Frontal cortex (tissue), 4 donors: ENCODE measurements around the gene TFAM. TPM values are rescaled to one million over a fixed set of nuclear protein-coding genes. Genes with fewer than 3 reads are reported as not detected.

ENCODE experiments used
- DNase-seq, 2 donors: peaks; one replicate each; pipeline ENCODE4 v3.0.0; 2012; ENCODE audit warnings: low spot score in 2 of 2
- FAIRE-seq: peaks from 2 replicates; lab custom pipeline; 2012; peaks lifted over from hg19 to GRCh38; lab: Jason Lieb, UNC
- total RNA-seq: library from RNA; depleted of rRNA; stranded (reverse); fragments of >200 nt; gene quantifications from one replicate; pipeline ENCODE4 v1.2.3, GENCODE V29; 2014
- donor health status: control.
- donor health status: control.
- donor health status: control.

Gene TFAM
- 62.0 TPM for total RNA-seq

- FAIRE-seq (no peak), DNase-seq (peak; percentile 83 to 90)
These were observed at the start of gene TFAM for GRCh38 chr10:58384999-58385783. TFAM (plus strand) TSS chr10:58385410; CDS start chr10:58385548, 138 bp downstream.

GRCh38 chr10:58336242-58336641 is 49.0 kb upstream of the TFAM start:
- no peak for DNase-seq
- no peak for FAIRE-seq

GRCh38 chr10:58341422-58341821 is 43.8 kb upstream of the TFAM start:
- DNase-seq (no peak), FAIRE-seq (no peak)

GRCh38 chr10:58341947-58342346 is 43.3 kb upstream of the TFAM start:
- FAIRE-seq (no peak), DNase-seq (no peak)

GRCh38 chr10:58347967-58348366 is 37.2 kb upstream of the TFAM start:
- FAIRE-seq, result no peak
- no peak for DNase-seq

- no peak for FAIRE-seq
- DNase-seq, result no peak
These were observed 36.6 kb upstream of the TFAM start for GRCh38 chr10:58348571-58349033.

- FAIRE-seq, result no peak
- DNase-seq, result no peak
These were observed 35.2 kb upstream of the TFAM start for GRCh38 chr10:58350023-58350422.

- DNase-seq, result no peak
- FAIRE-seq, result peak; percentile 74
These were observed 34.4 kb upstream of the TFAM start for GRCh38 chr10:58350619-58351323.

- DNase-seq, result no peak
- no peak for FAIRE-seq
These were observed 33.3 kb upstream of the TFAM start for GRCh38 chr10:58351616-58352578.

- no peak for DNase-seq
- FAIRE-seq, result no peak
These were observed 32.1 kb upstream of the TFAM start for GRCh38 chr10:58352956-58353610.

GRCh38 chr10:58356756-58357155 is 28.5 kb upstream of the TFAM start:
- FAIRE-seq, result no peak
- DNase-seq, result no peak

- no peak for DNase-seq
- no peak for FAIRE-seq
These were observed 26.8 kb upstream of the TFAM start for GRCh38 chr10:58358314-58358933.

GRCh38 chr10:58358947-58359346 is 26.3 kb upstream of the TFAM start:
- FAIRE-seq, result no peak
- DNase-seq, result no peak

- FAIRE-seq (no peak), DNase-seq (no peak)
These were observed 25.7 kb upstream of the TFAM start for GRCh38 chr10:58359541-58359940.

- DNase-seq, result no peak
- no peak for FAIRE-seq
These were observed 24.7 kb upstream of the TFAM start for GRCh38 chr10:58360412-58361004.

GRCh38 chr10:58361353-58361752 is 23.9 kb upstream of the TFAM start:
- FAIRE-seq (no peak), DNase-seq (no peak)

- DNase-seq, result no peak
- FAIRE-seq, result peak; percentile 57
These were observed 23.0 kb upstream of the TFAM start for GRCh38 chr10:58362027-58362789.

- DNase-seq (no peak), FAIRE-seq (peak; percentile 64)
These were observed 18.1 kb upstream of the TFAM start for GRCh38 chr10:58367069-58367468.
